GM21717 (cell line): ENCODE results near the gene TBC1D4.
"Not testable (repeated sequence)": the region's sequence is repeated elsewhere in the genome, so short reads cannot be mapped to it uniquely, and the experiment has no call there.

Experiments used
- ATAC-seq: cut with Tn5 transposase; IDR thresholded peaks from one replicate; pipeline ENCODE4 v1.9.1; 2021; ENCODE audit warnings: mild to moderate bottlenecking, moderate library complexity; ENCODE audit not compliant: unreplicated experiment

Gene TBC1D4

DNA sequence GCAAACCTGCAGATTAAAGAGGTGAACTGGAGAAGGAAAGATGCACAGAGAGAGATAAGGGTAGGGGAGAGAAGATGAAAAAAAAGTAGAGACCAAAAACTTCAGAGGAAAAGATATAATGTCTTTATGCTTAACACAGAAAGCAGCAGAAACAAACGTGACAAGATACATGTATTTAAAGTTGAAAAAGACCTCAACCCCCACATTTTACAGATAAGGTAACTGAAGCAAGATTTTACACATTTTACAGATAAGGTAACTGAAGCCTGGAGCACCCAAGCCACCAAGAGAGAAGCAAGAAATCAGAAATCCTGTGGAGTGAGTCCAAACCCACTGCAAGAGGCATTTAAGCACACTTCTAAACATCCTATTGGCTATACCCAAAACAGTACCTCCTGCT lies 185.3 kb downstream of the TBC1D4 start:
- ATAC-seq: no peak

DNA sequence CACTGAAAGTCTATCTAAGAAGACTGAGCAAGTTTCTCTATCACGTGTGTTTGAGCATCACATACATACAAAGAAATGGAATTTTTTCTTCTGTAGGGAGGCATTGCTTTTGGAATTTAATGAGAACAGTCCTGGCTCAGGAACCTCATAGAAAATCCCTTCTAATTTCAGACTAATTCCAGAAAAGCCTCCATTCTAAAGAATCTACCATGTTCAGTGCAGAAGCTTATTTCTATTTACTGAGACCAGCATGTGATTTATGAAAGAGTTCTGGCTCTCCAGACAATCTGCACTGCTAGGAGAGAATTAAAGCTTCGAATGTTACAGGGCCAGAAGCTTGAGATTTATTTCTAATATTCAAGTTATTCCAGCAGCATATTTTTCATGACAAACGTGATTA lies 186.8 kb downstream of the TBC1D4 start:
- ATAC-seq: no peak

GRCh38 chr13:75294110-75294509 lies 187.9 kb downstream of the TBC1D4 start:
- no peak for ATAC-seq

DNA sequence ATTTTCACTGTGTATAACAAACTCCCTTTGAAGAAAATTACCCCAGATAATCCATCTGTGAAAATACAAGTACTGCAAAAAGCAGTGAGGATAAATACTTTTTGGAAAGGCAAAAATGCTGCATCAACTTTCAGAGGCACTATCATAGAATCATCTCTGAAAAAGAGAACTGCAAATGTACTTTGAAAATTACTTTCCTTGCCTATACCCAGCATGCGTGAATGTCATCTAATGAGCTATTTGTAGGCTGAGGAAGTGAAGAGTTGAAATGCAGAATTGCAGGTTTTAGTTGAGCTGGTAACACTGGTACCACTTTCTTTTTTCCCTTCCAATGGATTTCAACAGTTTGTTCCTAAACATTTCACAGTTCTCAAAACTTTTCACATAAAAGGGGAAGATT lies 196.7 kb downstream of the TBC1D4 start:
- peak; percentile 78 for ATAC-seq

- no peak for ATAC-seq
These were observed 202.1 kb downstream of the TBC1D4 start for GRCh38 chr13:75279834-75280369.

- ATAC-seq: not testable (repeated sequence)
These were observed 208.3 kb downstream of the TBC1D4 start for GRCh38 chr13:75273695-75274094.

- ATAC-seq: no peak
These were observed 210.1 kb downstream of the TBC1D4 start for GRCh38 chr13:75271846-75272245.

GRCh38 chr13:75268481-75268880 lies 213.5 kb downstream of the TBC1D4 start:
- ATAC-seq: not testable (repeated sequence)

DNA sequence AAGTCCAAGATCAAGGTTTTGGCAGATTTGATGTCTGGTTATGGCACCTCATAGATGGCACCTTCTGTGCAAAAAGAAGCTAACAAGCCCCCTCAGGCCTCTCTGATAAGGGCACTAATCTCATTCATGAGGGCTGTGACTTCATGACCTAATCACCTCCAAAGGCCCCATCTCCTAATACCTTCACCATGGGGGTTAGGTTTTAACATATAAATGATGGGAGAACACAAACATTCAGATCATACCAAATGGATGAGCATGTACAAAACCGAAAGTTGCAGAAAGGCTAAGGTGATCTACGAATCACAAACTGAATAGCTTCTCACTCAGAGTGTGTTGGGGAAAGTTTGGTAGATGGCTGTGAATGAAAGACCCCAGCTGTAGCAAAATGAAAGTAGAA lies 217.4 kb downstream of the TBC1D4 start:
- no peak for ATAC-seq

DNA sequence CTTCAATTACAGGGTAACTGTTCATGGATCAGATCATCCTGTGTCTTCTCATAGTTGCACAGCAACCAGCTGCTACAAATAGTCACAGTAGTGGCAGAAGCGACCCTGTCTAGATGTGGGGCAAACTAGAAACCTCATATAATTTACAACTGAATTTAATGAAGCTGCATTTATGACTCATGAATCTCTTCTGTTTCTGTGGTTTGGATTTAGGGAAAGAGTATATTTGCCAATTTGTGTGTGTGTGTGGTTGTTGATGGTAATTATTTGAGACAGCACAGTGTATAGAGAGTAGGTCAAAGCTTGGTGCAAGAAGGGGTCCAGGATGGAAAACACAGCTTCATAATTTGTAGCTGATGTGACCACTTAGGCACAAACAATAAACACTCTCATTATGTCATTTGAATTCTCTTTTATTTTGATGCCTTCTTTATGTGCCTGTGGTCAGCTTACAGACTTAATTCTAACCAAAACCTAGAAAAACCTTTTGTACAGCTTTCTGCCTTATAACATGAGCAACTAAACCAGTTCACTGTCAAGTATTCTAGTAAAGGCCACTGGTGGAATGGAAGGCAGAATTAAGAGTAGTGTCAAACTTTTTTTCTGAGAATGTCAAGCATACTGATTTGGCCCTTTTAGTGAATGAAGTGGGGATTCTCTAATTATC lies 218.1 kb downstream of the TBC1D4 start:
- ATAC-seq: no peak

- ATAC-seq: no peak
These were observed 223.7 kb downstream of the TBC1D4 start for GRCh38 chr13:75258159-75258782.

- ATAC-seq: no peak
These were observed 225.0 kb downstream of the TBC1D4 start for GRCh38 chr13:75256922-75257321.

GRCh38 chr13:75255653-75256052 lies 226.3 kb downstream of the TBC1D4 start:
- no peak for ATAC-seq

- ATAC-seq: no peak
These were observed 226.8 kb downstream of the TBC1D4 start for GRCh38 chr13:75255147-75255546.

GRCh38 chr13:75251188-75251587 lies 230.8 kb downstream of the TBC1D4 start:
- ATAC-seq: no peak

GRCh38 chr13:75250526-75251178 lies 231.3 kb downstream of the TBC1D4 start:
- ATAC-seq: no peak

DNA sequence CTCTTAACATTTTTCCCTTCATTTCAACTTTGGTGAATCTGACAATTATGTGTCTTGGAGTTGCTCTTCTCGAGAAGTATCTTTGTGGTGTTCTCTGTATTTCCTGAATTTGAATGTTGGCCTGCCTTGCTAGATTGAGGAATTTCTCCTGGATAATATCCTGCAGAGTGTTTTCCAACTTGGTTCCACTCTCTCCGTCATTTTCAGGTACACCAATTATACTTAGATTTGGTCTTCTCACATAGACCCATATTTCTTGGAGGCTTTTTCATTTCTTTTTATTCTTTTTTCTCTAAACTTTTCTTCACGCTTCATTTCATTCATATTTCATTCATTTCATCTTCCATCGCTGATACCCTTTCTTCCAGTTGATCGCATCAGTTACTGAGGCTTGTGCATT lies 236.4 kb downstream of the TBC1D4 start:
- not testable (repeated sequence) for ATAC-seq

DNA sequence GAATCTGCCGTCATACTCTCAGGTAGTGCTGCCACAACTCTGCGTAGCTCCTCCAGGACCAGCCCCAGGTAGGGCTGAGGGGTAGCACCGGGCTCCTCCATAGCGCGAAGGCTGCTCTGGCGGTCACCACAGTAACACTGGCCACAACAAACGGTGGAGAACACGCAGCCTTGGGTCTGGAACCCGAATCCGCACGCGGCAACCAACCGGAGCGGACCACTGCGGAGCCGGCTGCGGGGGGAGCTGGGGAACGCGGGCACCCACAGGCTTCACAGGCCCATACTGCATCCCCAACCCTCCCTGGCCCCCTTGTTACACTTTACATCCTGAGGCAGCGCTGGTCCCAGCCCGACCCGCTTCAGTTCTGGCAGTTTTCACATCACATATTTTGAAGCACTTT lies 241.7 kb downstream of the TBC1D4 start:
- not testable (repeated sequence) for ATAC-seq

DNA sequence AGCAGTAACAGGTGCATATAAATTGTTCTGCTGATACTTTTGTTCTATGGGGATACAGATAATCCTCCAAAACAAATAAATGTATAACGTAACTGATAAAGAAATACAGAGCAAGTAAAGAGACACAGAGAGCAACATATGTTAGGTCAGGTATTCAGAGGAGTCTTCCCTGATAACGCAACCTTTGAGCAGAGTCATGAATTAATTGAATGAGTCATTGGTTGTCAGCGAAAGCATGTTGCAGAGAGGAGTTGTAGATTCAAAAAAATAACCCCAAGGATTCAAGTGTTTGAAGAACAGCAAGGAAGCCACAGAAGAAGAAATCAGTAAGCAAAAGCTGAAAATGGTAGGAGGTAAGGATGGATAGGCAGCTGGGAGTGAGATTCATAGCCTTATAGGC lies 245.2 kb downstream of the TBC1D4 start:
- ATAC-seq: no peak
